OCI-LY1 (cell line): ENCODE measurements around the gene KRT32.

Experiments used
- H2AFZ ChIP-seq: fragments of 200-600 bp; sonication (generic), shearing (Covaris generic); 2 replicates; pipeline ENCODE4 v1.6.0; 2014; ENCODE audit warnings: antibody characterized with exemption, mild to moderate bottlenecking, low read length
- H3F3A ChIP-seq: fragments of 200-600 bp; sonication (generic), shearing (Covaris generic); 2 replicates; pipeline ENCODE4 v1.6.0; 2014; ENCODE audit warnings: mild to moderate bottlenecking, antibody characterized with exemption, low read length, moderate library complexity; ENCODE audit not compliant: insufficient read depth
- H3K27ac ChIP-seq: fragments of 200-600 bp; sonication (generic); 2 replicates; pipeline ENCODE4 v1.5.1; 2014; ENCODE audit warnings: low read length, mixed run types, mild to moderate bottlenecking, low read depth; ENCODE audit not compliant: poor library complexity, severe bottlenecking
- H3K27me3 ChIP-seq: fragments of 200-600 bp; sonication (generic); 2 replicates; pipeline ENCODE4 v1.6.0; 2014; ENCODE audit warnings: antibody characterized with exemption, mild to moderate bottlenecking, low read length, moderate library complexity; ENCODE audit not compliant: insufficient read depth
- H3K36me3 ChIP-seq: fragments of 200-600 bp; sonication (generic); 2 replicates; pipeline ENCODE4 v1.6.1; 2014; ENCODE audit warnings: mild to moderate bottlenecking, antibody characterized with exemption, low read length, moderate library complexity, mixed read lengths; ENCODE audit not compliant: insufficient read depth
- H3K4me1 ChIP-seq: fragments of 200-600 bp; sonication (generic); 2 replicates; pipeline ENCODE4 v1.5.1; 2014; ENCODE audit warnings: mild to moderate bottlenecking, low read length, moderate library complexity; ENCODE audit not compliant: insufficient read depth, severe bottlenecking
- H3K4me2 ChIP-seq: fragments of 200-600 bp; sonication (generic), shearing (Covaris generic); 2 replicates; pipeline ENCODE4 v1.6.1; 2014; ENCODE audit warnings: low read length
- H3K4me3 ChIP-seq: fragments of 200-600 bp; sonication (generic); 2 replicates; pipeline ENCODE4 v1.5.1; 2014; ENCODE audit warnings: low read length, low read depth, mild to moderate bottlenecking, mixed read lengths; ENCODE audit not compliant: poor library complexity, severe bottlenecking
- H3K79me2 ChIP-seq: fragments of 200-600 bp; shearing (Covaris generic); 2 replicates; pipeline ENCODE4 v1.6.1; 2016; ENCODE audit warnings: mixed run types, low read length, mixed read lengths; ENCODE audit not compliant: insufficient read depth
- H3K9ac ChIP-seq: fragments of 200-600 bp; sonication (generic), shearing (Covaris generic); 2 replicates; pipeline ENCODE4 v1.6.1; 2014; ENCODE audit warnings: mild to moderate bottlenecking, low read length, mixed read lengths
- H3K9me2 ChIP-seq: fragments of 200-600 bp; sonication (generic), shearing (Covaris generic); 2 replicates; pipeline ENCODE4 v1.6.1; 2014; ENCODE audit warnings: low read depth, mild to moderate bottlenecking, low read length, mixed read lengths
- H3K9me3 ChIP-seq: fragments of 200-600 bp; shearing (Covaris generic); 2 replicates; pipeline ENCODE4 v1.6.1; 2014; ENCODE audit warnings: low read length, mixed read lengths
- H4K20me1 ChIP-seq: fragments of 200-600 bp; sonication (generic), shearing (Covaris generic); 2 replicates; pipeline ENCODE4 v1.6.0; 2016; ENCODE audit warnings: mild to moderate bottlenecking, low read length; ENCODE audit not compliant: insufficient read depth
- EZH2 ChIP-seq: fragments of 200-600 bp; sonication (generic), shearing (Covaris generic); IDR thresholded peaks from 2 replicates; pipeline ENCODE4 v1.8.0; 2017; ENCODE audit warnings: borderline replicate concordance, mixed run types, mild to moderate bottlenecking, antibody characterized with exemption, low read length, moderate library complexity, mixed read lengths
- TF ChIP-seq, protein P1 (sequence below): fragments of 200-600 bp; sonication (generic), shearing (Covaris generic); IDR thresholded peaks from 2 replicates; pipeline ENCODE4 v1.5.1; 2017; ENCODE audit warnings: mild to moderate bottlenecking, antibody characterized with exemption, low read length, moderate library complexity, mixed read lengths

KRT32 gene

DNA sequence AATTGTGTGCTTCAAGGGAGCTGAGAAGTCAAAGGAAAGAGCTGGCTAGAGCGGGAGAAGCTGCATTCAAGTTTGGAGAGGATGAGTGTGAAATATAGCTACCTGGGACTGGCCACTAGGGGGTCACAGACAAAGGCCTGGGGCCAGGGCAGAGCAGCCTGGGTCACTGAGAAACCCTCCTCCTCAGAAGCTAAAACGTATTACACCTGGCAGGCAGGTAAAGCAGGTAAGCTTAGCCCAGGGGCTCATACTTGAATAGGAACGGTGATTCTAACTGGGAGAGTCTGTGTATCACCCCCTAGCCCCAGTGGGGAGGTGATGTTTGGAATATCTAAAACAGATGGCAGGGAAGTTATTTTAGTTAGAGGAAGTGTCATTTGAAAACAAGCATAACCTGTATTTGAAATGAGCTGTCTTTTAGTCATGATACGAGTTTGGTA, 49.6 kb downstream of the KRT32 start:
- Histone ChIP-seq H2AFZ (no peak overlapping the region), H3K4me2 (no peak overlapping the region)

GRCh38 chr17:41417127-41417526, 50.1 kb downstream of the KRT32 start:
- Histone ChIP-seq H3K79me2 (no peaks in the 10 kb centered on the region), H3K36me3 (no peaks in the 10 kb centered on the region), H3K9ac (no peak overlapping the region), H3K4me3 (no peak overlapping the region), H3K27ac (no peak overlapping the region), H3F3A (no peaks in the 10 kb centered on the region), H4K20me1 (no peaks in the 10 kb centered on the region), H3K4me1 (no peaks in the 10 kb centered on the region), H2AFZ (no peak overlapping the region), H3K9me3 (no peaks in the 10 kb centered on the region), H3K27me3 (no peaks in the 10 kb centered on the region), H3K4me2 (no peak overlapping the region), H3K9me2 (no peaks in the 10 kb centered on the region)
- TF ChIP-seq, protein P1, sequence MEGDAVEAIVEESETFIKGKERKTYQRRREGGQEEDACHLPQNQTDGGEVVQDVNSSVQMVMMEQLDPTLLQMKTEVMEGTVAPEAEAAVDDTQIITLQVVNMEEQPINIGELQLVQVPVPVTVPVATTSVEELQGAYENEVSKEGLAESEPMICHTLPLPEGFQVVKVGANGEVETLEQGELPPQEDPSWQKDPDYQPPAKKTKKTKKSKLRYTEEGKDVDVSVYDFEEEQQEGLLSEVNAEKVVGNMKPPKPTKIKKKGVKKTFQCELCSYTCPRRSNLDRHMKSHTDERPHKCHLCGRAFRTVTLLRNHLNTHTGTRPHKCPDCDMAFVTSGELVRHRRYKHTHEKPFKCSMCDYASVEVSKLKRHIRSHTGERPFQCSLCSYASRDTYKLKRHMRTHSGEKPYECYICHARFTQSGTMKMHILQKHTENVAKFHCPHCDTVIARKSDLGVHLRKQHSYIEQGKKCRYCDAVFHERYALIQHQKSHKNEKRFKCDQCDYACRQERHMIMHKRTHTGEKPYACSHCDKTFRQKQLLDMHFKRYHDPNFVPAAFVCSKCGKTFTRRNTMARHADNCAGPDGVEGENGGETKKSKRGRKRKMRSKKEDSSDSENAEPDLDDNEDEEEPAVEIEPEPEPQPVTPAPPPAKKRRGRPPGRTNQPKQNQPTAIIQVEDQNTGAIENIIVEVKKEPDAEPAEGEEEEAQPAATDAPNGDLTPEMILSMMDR: no peak
- TF ChIP-seq EZH2: no peak

More for the DNA sequence above, 49.6 kb downstream of the KRT32 start:
- Histone ChIP-seq H3K36me3 (no peaks in the 10 kb centered on the region), H3K4me3 (no peak overlapping the region), H4K20me1 (no peaks in the 10 kb centered on the region), H3K9me2 (no peaks in the 10 kb centered on the region), H3K27ac (no peak overlapping the region), H3F3A (no peaks in the 10 kb centered on the region), H3K4me1 (no peaks in the 10 kb centered on the region), H3K79me2 (no peaks in the 10 kb centered on the region), H3K9ac (no peak overlapping the region), H3K9me3 (no peaks in the 10 kb centered on the region), H3K27me3 (no peaks in the 10 kb centered on the region)
- TF ChIP-seq, protein P1: peak; percentile 54
- TF ChIP-seq EZH2: no peak

- no peak overlapping the region for H3K27ac ChIP-seq
- no peaks in the 10 kb centered on the region for H3K79me2 ChIP-seq
- no peaks in the 10 kb centered on the region for H3K36me3 ChIP-seq
These were observed 50.7 kb downstream of the KRT32 start for GRCh38 chr17:41416479-41416878.

More at GRCh38 chr17:41416479-41416878, 50.7 kb downstream of the KRT32 start:
- H3K9me2 ChIP-seq: no peaks in the 10 kb centered on the region
- H3F3A ChIP-seq: no peaks in the 10 kb centered on the region
- TF ChIP-seq, protein P1: no peak
- no peak for TF ChIP-seq EZH2
- H3K9ac ChIP-seq: no peak overlapping the region
- no peaks in the 10 kb centered on the region for H3K9me3 ChIP-seq
- H3K4me1 ChIP-seq: no peaks in the 10 kb centered on the region
- H4K20me1 ChIP-seq: no peaks in the 10 kb centered on the region
- no peaks in the 10 kb centered on the region for H3K27me3 ChIP-seq
- no peak overlapping the region for H3K4me2 ChIP-seq
- H2AFZ ChIP-seq: no peak overlapping the region
- no peak overlapping the region for H3K4me3 ChIP-seq
